Hematopoietic multipotent progenitor cell treated with erythropoietin and hydrocortisone succinate and interleukin-3 and kit ligand, for 15 days (in vitro differentiated cells): ENCODE data around the gene ATG10.
"Not testable (repeated sequence)": the region's sequence is repeated elsewhere in the genome, so short reads cannot be mapped to it uniquely, and the experiment has no call there.

Source experiments
- DNase-seq: peaks from one replicate; pipeline ENCODE4 v3.0.0-alpha.2; 2015; ENCODE audit warnings: low spot score

ATG10 gene

DNA sequence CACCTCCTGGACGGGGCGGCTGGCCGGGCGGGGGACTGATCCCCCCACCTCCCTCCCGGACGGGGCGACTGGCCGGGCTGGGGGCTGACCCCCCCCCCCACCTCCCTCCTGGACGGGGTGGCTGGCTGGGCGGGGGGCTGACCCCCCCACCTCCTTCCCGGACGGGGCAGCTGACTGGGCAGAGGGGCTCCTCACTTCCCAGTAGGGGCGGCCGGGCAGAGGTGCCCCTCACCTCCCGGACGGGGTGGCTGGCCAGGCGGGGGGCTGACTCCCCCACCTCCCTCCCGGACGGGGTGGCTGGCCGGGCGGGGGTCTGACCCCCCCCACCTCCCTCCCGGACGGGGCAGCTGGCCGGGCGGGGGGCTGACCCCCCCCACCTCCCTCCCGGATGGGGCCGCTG, 11.3 kb downstream of the ATG10 start:
- not testable (repeated sequence) for DNase-seq

DNA sequence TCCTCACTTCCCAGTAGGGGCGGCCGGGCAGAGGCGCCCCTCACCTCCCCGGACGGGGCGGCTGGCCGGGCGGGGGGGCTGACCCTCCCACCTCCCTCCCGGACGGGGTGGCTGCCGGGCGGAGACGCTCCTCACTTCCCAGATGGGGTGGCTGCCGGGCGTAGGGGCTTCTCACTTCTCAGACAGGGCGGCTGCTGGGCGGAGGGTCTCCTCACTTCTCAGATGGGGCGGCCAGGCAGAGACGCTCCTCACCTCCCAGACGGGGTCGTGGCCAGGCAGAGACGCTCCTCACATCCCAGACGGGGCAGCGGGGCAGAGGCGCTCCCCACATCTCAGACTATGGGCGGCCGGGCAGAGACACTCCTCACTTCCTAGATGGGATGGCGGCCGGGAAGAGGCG, 11.7 kb downstream of the ATG10 start:
- not testable (repeated sequence) for DNase-seq

DNA sequence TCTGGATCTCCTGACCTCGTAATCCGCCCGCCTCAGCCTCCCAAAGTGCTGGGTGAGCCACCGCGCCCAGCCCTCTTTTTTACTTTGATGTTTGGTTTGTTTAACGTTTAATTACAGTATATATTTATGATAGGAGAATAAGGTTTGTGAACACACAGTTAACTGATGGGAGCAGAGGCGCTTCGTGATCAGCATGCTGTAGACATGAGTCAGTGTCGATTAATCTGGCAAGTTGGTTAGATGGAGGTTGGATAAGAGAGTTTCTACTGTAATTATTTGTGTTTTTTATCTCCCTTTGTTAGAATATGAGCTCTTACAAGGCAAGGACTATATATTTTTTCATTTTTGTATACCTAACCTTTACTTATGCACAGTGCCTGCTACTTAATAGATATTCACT, 14.3 kb downstream of the ATG10 start:
- no peak for DNase-seq

DNA sequence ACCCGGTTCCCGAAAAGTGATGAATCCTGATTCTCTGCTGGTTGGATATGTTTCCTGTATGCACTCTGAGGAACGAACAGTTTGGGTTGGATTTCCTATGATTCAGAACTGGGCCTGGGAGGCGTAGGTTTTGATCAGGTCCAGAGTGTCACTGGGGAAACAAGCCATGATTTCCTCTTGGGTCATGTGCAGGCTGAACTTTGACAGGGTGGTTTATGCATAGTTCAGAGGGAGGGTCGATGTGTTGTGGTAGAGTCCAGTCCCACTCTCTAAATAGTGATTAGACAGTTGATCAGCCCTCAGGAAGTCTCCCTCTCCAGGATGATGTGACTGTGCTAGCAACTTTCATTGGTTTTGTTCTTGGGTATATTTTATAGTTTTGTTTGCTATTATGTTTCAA, 17.4 kb downstream of the ATG10 start:
- DNase-seq = no peak

DNA sequence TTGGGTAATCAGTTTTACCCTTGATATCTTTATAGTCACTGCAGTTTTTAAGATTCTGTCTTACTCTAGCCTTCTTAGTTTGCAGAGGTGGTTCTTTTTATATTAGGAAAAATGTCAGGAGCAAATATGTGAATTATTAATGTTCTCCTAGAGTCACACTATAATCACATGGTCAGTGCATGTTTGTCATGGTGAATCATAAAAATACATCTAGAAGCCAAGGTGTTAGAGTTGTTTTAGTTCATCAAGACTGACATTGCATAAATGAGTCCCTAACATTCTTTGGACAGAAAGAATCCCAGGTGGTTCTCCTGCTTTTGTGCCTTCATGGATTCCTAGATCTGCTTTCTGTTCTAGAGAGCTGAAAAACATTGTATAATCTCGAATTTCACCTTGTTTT, 22.9 kb downstream of the ATG10 start:
- DNase-seq = no peak

DNA sequence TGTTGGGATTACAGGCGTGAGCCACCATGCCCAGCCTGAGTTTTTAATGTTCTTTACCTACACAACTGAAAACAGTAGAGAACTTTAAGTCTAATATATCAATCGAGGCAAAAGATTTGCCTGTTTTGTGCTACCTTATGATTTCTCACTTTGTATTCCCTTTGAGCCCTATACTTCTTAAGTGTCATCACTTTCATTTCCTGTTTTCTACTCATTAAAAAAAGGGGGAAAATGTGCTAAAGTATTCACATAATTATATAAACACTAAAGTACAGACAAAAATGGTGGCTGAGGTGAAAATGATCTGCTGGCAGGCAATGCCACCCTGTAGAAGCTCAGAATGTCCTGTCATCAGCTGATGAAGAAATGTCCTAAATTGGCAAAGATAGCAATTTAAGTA, 23.6 kb downstream of the ATG10 start:
- no peak for DNase-seq

DNA sequence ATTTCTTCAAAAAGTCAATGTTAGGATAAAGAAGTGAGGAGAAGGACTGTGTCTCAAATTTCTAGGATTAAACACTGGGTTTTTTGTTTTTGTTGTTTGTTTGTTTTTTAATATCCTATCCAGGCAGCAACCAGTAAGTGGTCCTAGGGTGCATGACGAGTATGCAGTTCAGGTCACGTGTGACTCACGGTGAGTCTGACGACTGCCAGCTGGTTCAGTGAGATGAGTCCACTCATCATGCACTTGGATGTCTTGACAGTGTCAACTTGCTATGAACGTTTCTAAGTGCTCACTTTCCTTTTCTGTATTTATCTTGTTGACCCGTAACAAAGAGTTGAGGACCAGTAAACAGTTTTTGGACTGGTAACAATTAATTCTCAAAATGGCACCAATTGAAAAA, 32.7 kb downstream of the ATG10 start:
- DNase-seq = no peak

DNA sequence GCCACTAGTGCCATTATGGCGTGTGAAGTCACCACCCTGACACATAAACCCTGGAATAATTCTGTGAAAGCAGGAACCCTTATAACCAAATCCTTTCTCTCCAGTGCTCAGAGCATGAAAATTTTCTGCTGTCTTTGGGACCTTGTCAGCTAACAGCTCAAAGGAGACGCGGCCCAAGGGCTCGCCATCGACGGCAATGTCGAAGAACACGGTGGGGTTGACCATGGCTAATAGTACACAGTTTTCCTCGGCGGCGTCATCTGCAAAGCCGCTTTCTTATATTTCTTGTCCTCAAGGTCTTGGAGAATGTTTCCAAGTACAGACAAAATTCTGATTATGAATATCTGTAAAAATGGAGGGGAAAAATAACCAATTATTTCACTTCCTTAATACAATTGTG, 38.0 kb downstream of the ATG10 start:
- not testable (repeated sequence) for DNase-seq

DNA sequence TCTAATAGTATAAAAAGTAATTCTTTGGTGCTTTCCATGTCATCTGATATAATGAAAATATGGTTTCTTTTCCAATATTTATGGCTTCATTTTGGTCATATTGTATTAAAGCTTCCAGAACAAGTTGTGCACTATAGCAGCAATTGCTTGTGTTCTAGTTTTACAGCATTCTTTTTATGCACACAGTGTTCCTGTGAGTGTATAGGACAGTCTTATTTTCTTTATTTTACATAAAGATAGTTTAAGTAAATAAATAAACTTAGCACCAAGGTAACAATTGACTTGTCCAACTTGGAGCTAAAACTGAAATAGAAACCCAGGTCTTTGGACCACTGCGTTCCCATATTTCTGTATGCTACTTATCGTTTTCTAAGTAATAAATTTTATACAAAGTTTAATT, 38.9 kb downstream of the ATG10 start:
- DNase-seq = no peak

DNA sequence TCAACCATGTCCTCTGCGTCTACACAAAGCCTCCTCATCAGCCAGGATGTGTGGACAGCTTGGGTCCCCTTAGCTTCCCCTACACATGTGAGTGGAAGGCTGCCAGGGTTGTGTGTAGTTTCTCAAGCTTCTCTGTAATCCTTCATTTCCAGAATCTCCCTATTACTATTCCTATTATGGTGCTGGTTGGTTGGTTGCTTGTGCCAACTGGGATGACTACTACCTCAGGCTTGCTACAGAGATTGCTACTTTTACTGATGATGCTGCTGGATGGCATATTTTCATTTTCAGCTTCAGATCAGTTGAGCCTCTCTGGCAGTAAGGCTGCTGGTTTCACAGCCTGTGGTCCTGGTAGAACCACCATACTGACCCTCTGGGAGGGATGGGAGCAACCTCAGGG, 39.9 kb downstream of the ATG10 start:
- no peak for DNase-seq

DNA sequence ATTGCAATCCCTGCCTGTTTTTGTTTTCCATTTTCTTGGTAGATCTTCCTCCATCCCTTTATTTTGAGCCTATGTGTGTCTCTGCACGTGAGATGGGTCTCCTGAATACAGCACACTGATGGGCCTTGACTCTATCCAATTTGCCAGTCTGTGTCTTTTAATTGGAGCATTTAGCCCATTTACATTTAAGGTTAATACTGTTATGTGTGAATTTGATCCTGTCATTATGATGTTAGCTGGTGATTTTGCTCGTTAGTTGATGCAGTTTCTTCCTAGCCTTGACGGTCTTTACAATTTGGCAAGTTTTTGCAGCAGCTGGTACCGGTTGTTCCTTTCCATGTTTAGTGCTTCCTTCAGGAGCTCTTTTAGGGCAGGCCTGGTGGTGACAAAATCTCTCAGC, 42.8 kb downstream of the ATG10 start:
- DNase-seq = not testable (repeated sequence)

DNA sequence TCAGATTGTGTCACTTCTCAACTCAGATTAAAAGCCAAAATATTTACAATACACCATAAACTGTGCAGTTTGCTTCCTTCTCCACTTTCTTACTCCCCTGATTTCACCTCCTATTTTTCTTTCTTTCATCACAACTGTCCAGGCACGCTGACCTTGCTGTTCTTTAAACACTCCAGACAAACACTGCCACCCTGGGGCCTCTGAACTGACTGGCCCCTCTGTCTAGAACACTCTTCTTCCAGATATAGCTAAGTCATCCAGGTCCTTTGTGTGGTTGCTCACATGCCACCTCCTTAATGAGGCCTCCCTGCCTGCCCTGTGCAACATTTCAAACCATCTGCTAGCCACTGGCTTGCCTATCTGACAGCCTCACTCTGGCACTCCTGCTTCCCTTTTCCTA, 46.6 kb downstream of the ATG10 start:
- DNase-seq = no peak

DNA sequence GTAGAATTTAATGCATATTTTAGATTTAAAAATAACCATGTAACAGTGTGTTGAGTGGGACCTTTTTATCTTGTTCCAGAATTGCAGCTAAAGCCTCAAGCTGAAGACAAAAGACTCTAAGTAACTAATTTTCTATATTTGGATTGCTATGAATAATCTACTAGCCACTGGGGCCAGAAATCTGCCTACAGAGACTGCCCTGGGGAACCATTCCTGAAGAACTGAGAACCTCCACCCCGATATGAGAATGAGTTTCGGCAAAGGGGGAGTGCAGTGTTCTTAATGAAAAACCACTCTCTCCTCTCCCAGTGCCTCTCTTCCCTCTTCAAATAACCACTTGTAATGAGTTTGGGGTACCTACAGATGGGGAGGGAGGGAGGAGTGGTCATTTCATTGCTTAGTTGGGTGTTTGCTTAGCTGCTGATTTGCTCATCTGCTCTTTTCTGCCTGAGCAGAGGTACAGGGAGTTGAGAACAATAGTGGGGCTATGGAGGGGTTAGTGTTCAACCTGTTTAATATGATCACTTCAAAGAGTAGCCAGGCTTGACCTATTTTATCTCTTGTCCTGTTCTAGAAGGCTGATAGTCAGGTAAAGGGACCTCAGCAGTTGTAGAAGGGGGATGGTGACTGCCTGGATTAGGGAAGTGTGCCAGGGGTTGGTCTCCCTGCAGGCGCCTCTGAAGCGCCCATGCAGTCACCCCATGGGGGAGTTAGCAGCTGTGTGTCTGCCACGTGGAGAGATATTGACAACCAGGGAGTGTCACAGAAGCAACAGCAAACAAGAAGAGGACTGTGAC, 47.7 kb downstream of the ATG10 start:
- DNase-seq = no peak

DNA sequence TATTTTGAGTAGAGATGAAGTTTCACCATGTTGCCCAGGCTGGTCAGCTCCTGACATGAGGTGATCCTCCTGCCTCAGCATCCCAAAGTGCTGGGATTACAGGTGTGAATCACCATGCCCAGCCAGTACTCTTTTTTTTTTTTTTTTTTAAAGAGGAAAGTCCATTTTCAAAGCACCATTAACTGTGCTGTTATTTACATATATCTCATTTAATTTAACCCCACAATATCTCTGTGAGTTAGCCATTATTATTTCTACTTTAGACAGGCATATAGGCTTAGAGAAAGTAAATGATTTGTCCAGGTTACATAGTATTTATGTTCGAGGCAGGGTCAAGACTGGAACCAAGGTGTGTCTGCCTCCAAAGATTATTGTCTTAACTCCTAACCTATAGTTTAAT, 50.7 kb downstream of the ATG10 start:
- no peak for DNase-seq

DNA sequence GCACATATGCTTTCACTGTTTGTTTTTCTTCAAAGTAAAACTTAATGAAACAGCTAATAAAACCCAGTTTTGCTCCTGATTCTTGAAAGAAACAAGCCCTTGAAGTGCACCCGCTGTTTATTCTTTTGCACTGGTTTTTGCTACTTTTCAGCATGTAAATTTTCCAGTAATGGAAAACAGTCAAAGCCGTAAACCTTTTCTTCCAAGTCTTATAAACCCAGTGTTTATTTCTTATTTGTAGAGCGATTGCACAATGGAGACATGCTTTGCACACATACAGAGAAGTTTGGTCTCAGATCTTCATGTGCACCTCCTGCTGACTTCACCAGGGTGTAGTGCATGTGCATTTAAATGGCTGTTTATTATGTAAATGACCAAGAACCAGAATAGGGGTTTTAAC, 51.8 kb downstream of the ATG10 start:
- DNase-seq = no peak

DNA sequence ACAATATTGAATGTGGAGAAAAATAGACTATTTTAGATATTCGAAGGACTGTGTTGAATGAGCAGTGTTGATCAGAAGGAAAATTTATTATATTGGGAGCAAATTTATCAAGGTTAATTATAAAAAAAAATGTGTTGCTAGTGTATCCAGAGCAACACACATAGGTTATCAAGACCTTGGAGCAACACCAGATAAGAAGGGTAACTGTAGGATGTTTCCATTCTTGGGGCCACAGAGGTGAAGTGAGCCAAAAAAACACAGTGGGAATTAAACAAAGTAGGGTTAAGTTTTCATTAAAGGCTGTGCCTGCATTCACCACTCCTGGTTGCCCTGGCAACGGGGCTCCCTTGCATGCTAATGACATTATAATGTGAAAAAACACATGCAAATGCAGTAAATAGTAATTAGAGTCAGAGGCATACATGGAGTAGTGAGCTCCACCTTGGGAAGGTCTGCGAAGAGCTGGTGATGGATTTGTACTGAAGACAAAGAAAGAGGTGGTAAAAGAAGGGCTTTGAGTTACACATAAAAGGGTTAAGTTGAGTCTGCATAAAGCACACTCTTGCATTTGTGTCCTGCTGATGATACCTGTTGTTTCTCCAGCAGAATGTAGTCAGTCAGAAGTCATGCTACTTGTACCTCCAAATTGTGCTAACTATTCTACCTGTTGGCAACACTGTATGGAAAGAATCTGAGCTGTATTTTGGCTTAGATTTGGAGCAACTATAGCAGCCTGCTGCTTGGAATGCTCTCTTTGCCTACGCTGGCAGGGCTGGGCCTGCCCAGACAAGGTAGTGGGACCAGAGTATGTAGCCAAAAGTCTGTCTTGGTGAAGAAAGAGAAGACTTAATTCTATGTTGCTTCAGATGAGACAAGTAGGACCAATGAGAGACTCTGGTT, 59.6 kb downstream of the ATG10 start:
- no peak for DNase-seq

DNA sequence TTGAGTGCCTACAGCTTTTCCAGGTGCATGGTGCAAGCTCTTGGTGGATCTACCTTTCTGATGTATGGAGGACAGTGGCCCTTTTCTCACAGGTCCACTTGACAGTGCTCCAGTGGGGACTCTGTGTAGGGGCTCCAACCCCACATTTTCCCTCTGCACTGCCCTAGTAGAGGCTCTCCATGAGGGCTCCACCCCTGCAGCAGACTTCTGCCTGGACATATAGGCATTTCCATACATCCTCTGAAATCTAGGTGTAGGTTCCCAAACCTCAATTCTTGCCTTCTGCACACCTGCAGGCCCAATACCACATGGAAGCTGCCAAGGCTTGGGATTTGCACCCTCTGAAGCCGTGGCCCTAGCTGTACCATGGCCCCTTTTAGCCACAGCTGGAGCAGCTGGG, 71.1 kb downstream of the ATG10 start:
- DNase-seq = not testable (repeated sequence)

DNA sequence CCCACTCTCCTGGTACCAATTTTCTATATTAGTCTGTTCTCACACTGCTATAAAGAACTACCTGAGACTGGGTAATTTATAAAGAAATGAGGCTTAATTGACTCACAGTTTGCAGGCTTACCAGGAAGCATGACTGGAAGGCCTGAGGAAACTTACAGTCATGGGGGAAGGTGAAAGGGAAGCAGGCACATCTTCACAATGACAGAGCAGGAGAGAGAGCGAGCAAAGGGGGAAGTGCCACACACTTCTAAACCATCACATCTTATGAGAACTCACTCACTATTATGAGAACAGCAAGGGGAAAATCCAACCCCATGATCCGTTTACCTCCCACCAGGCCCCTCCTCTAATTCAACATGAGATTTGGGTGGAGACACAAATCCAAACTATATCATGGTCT, 72.2 kb downstream of the ATG10 start:
- no peak for DNase-seq

DNA sequence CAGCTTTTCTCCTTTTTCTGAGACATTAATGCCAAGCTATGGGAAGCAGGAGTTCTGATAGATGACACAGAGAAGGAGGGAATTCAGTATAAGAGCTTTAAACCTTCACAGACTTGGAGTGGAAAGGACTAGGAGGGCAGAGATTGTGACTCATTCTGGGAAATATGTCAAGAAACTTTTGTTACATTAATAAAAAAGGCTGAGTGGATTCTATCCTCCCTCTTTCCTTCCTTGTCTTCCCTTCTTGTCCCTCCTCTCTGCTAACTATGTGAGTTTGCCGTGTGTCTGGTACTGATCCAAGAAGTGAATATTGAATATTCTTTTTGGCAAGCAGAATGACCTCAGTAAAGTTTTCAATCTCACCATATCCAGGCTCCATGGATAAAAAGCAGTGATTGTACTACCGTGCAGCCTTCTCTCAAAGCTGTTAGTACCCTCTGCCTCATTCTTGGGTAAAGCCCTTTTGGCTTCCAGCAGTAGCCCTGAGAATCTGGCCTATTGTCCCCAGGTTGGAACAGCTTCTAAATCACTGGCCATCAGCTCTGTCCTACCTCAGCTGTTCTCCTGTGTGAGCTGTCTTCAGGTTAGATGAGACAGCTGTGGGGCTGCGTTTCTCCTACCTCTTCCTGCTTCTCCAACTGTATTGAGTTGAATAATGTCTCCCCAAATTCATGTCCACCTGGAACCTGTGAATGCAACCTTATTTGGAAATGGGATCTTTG, 73.9 kb downstream of the ATG10 start:
- DNase-seq = no peak

DNA sequence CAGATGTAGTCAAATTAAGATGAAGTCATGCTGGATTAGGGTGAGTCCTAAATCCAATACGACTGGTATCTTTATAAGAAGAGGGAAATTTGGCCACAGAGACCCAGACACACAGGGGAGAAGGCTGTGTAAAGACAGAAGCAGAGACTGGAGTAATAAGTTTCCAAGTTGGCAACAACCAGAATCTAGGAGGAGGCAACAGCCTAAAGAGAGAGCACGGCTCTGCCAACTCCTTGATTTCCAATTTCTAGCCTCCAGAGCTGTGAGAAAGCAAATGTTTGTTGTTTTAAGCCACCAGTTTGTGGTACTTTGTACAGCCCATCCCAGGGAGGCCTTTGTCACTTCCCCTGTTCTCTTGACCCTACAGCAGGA, 74.4 kb downstream of the ATG10 start:
- no peak for DNase-seq

DNA sequence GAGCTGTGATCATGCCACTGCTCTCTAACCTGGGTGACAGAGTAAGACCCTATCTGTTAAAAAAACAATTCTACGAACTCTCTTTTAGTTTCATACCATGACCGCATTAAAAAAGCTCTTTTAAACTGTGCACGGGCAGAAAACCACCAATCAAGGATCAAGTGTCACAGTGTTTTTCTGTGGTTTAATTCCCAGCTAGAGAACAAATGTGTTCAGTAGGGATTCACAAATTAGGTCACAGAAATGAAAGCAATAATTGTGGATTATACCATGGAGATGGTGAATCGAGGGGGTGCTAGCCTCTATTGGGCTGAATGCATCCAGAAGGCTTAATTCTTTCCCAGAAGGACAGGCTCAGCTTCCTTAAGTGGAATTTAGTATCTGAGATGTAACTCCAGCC, 79.1 kb downstream of the ATG10 start:
- no peak for DNase-seq

DNA sequence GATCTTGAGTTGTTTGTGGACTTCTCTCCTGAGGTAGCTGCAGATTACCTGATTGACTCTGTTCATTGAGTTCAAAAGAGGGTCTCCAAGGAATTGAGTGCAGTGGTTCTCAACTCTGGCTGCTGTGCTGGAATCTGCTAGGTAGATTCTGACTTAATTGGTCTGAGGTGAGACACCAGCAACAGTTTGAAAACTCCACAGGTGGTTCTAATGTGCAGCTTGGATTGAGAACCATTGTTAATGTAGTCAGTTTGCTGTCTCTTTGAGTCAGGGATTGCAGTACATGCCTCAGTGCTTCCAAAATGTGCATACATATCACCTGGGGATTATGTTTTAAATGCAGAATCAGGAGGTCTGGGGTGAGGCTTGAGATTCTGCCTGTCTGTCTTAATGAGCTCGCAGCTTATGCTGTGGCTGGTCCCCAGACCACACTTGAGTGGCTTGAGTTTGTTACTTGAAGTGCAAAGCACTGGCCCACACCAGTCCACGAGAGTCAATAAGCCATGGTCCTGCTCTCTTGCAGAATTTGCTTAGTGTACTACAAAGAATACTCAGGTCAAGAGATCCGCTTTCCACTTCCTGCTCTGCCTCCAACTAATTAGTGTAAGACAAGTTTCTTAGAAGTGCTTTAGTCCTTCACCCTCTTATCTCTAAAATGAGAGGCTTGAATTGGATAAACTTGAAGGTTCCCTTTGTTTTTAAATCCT, 82.3 kb downstream of the ATG10 start:
- no peak for DNase-seq
